Posterior vena cava (tissue), 2 donors: ENCODE data around the gene PRDM5. TPM values are rescaled to one million over a fixed set of nuclear protein-coding genes. Genes with fewer than 3 reads are reported as not detected.

Experiments
- DNase-seq: peaks from one replicate; pipeline ENCODE4 v3.0.0-alpha.2; 2020; ENCODE audit warnings: low spot score
- intact Hi-C, 2 donors: fragments of 100-400 bp; cut with DNase I; formaldehyde crosslinking; loops; one replicate each; pipeline versions ENCODE4 v1.14.1 to v1.14.2; 2022 to 2023
- total RNA-seq, 2 donors: library from RNA; stranded (reverse); fragmentation: NEBNext Ultra II Directional; extraction: Animal tissue kit (Norgen Biotek cat#: 25700); gene quantifications; one replicate each; pipeline ENCODE4 v1.2.1, GENCODE V29; 2021
- donor health status: DM: yes; HTN: yes; CAD: no.
- donor health status: DM: yes; HTN: yes; CAD: no.

Gene PRDM5
- total RNA-seq, 2 donors from 2014 or later = 16.3 to 19.4 TPM

- DNase-seq = no peak
- intact Hi-C loops = no loop called here
These were observed 4.4 kb downstream of the PRDM5 start for GRCh38 chr4:120918092-120918491.

DNA sequence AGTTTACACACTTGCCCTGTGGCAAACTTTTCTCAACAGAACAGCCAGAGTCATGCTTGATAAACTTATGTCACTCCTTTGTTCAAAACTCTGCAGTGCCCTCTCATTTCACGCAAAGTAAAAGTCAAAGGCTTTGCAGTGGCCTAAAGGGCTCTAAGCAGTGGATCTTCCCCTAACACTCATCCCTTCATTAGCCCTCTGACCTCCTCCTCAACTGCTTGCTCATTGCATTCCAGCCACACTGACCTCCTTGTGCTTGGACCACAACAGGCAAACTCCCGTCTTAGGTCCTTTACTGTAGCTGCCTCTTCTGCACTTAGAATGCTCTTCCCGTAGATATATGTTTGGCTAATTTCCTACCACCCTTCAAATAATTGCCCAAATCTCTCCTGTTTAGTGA, 5.6 kb downstream of the PRDM5 start:
- DNase-seq = no peak
- intact Hi-C loops = no loop called here

DNA sequence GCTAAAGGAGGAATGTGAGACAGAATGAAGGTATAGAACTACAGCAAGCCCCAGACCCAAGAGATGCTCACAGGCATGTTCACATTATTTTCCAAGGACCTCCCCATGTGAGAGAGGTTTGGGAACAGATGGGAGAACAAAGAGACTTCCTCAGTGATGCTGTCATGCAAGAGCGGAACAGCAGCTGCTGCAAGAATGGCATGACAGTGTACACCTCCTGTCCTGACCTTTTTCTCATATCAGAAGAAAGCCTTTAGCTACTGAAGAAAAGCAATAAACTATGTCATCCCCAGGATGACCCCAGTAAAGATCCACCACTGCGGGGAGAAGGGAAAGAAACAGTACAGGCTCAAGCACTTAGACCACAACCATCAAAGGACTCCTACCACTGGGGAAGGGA, 7.2 kb downstream of the PRDM5 start:
- no peak for DNase-seq
- intact Hi-C loops = no loop called here

DNA sequence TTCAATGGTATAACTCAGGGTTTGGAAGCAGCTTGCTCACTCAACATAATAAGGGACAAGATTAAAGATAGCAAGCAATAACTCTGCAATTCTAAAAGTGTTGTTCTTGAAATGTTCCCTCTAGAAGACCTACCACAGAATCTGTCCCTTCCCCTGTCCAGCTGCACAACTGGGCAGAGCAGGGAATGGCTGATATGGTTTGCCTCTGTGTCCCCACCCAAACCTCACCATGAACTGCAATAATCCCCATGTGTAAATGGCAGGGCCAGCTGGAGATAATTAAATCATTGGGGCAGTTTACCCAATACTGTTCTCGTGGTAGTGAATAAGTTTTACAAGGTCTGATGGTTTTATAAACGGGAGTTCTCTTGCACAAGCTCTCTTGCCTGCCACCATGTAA, 19.1 kb downstream of the PRDM5 start:
- intact Hi-C loops = no loop called here
- no peak for DNase-seq

GRCh38 chr4:120902925-120903324, 19.6 kb downstream of the PRDM5 start:
- intact Hi-C loops = no loop called here
- no peak for DNase-seq

GRCh38 chr4:120901731-120902130, 20.8 kb downstream of the PRDM5 start:
- intact Hi-C loops = no loop called here
- DNase-seq = no peak

GRCh38 chr4:120897981-120898719, 24.4 kb downstream of the PRDM5 start:
- intact Hi-C loops = no loop called here
- no peak for DNase-seq

- intact Hi-C loops = no loop called here
- DNase-seq = no peak
These were observed 27.0 kb downstream of the PRDM5 start for GRCh38 chr4:120895554-120895953.

- no peak for DNase-seq
- intact Hi-C loops = no loop called here
These were observed 29.2 kb downstream of the PRDM5 start for GRCh38 chr4:120893314-120893713.

DNA sequence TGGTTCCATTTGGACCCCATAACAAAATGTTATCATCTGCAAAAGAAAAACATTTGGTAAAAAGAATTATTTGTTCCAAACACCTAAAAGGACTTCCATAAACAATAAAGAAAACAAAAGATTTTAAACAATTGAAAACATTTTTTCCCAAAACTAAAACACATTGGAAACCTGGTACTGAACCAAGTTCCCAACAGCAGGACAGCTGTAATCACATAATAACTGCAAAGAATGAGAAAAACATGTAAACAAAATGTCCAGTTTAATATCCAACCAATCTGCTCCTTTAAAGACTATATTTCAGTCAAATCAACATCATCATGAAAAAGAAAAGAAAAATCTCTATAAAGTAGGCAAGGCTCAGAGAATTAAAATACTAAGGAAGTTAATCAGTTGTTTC, 36.3 kb downstream of the PRDM5 start:
- DNase-seq = no peak
- intact Hi-C loops = no loop called here

GRCh38 chr4:120881846-120882245, 40.7 kb downstream of the PRDM5 start:
- intact Hi-C loops = no loop called here
- no peak for DNase-seq

GRCh38 chr4:120881351-120881750, 41.2 kb downstream of the PRDM5 start:
- intact Hi-C loops = no loop called here

DNA sequence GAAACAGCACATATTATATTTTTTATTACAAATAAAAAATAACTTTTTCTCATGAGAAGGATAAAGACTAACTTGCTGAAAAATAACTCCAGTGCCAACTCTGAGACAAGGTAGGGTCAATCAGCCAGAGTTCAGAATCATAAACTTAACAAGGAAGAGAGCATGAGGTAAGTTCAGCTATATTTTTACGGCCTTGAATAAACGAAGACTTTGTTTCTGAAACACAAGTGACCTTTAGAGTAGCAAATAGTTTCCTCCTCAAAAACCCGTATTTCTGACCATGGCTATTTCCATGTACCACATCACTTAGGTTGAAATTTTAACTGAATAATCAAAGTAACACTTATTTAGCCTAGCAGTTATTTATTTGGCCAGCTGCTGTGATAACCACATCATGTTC, 45.5 kb downstream of the PRDM5 start:
- intact Hi-C loops = no loop called here
- DNase-seq = no peak

More at GRCh38 chr4:120881351-120881750, 41.2 kb downstream of the PRDM5 start:
- no peak for DNase-seq

GRCh38 chr4:120874792-120875774, 47.4 kb downstream of the PRDM5 start:
- intact Hi-C loops = no loop called here
- no peak for DNase-seq

GRCh38 chr4:120873554-120873953, 49.0 kb downstream of the PRDM5 start:
- intact Hi-C loops = no loop called here
- DNase-seq = no peak

GRCh38 chr4:120871173-120871572, 51.4 kb downstream of the PRDM5 start:
- intact Hi-C loops = no loop called here
- no peak for DNase-seq

GRCh38 chr4:120870279-120870673, 52.2 kb downstream of the PRDM5 start:
- intact Hi-C loops = no loop called here

GRCh38 chr4:120869613-120870278, 52.8 kb downstream of the PRDM5 start:
- DNase-seq = no peak
- intact Hi-C loops = no loop called here

More at GRCh38 chr4:120870279-120870673, 52.2 kb downstream of the PRDM5 start:
- no peak for DNase-seq

DNA sequence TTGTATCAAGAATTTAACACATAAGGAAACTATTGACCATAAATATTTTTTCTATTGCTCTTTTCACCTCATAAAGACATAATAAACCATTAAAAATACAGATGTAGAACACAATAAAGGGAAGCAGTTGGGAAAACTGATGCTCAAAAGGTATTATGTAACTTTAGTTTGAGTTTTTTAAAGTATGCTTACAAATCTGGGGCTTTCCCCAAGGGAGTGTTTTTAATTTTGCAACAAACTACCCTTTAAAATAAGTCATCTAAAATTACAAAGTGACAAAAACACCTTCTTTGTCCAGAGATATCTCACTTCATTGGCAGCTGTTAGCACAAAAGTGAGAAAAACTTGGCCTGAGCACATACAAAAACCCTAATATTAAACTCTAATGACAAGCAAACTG, 55.0 kb downstream of the PRDM5 start:
- intact Hi-C loops = no loop called here
- no peak for DNase-seq

DNA sequence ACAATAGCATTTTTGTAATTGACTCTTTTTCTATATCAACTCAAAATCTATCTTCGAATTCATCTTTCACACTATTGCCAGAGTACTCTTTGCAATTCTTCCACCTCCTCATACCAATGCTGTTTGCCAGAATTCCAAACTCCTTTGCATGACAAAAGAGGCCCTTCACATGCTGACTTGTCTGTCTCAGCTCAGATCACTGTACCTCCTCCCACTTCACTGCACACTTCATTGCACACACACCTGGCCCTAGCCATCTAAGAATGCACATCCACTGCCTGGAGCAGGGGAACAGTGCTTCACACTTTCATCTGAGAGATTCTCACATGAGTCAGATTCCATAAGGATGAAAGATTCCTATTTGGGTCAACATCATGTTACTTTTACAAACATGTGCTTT, 56.5 kb downstream of the PRDM5 start:
- DNase-seq = no peak
- intact Hi-C loops = no loop called here
